ENCODE measurements around the gene FBN1. TPM values are rescaled to one million over a fixed set of nuclear protein-coding genes. Genes with fewer than 3 reads are reported as not detected.

Gene FBN1
- polyA plus RNA-seq, 1 experiment: 565 TPM

- ChIA-PET CTCF (no interaction called here), POLR2A (no interaction called here)
- no peak for DNase-seq (ENCODE audit: low read depth)
- H3K4me3 ChIP-seq (ENCODE audit: low read depth, low read length): no peak overlapping the region
- H3K36me3 ChIP-seq (ENCODE audit: control insufficient read depth, insufficient read depth, low read length): peaks cover 18% of the 10 kb centered on the region
- TF ChIP-seq CTCF (IDR thresholded peaks at IDR 0.05; ENCODE audit: insufficient read depth, low read depth, low read length): no peak
- no peaks in the 10 kb centered on the region for H3K27me3 ChIP-seq (ENCODE audit: control insufficient read depth, insufficient read depth, low read length)
Observed at GRCh38 chr15:48522123-48522522, 123.4 kb downstream of the FBN1 start.

GRCh38 chr15:48520376-48521155, 124.9 kb downstream of the FBN1 start:
- CTCF ChIA-PET: interaction anchor here (0.6 to 0.7 kb wide), 2 partner anchors 13 kb away, joined by 3 read pairs; no protein-coding TSS in a partner anchor
- DNase-seq (ENCODE audit: low read depth): no peak
- POLR2A ChIA-PET: no interaction called here
- no peak for TF ChIP-seq CTCF (IDR thresholded peaks at IDR 0.05; ENCODE audit: insufficient read depth, low read depth, low read length)
- peaks cover 15% of the 10 kb centered on the region for H3K36me3 ChIP-seq (ENCODE audit: control insufficient read depth, insufficient read depth, low read length)
- no peak overlapping the region for H3K4me3 ChIP-seq (ENCODE audit: low read depth, low read length)
- no peaks in the 10 kb centered on the region for H3K27me3 ChIP-seq (ENCODE audit: control insufficient read depth, insufficient read depth, low read length)

DNA sequence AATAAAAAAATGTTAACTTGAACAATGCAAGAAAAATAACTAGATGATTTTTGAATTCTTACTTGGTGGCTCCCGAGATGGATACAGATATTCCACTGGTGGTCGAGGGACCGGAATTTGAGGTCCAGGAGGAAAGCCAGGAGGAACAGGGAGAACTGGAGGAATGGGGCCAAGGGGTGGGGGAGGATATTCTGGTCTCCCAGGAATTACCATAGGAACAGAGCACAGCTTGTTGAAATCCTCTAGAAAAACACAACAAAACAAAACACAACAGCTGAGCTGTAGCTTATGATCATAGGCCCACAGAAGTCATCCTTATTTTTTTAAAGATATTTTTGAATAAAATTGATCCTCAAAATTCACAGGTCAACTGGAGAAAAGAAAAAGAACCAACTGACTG, 129.4 kb downstream of the FBN1 start:
- H3K27me3 ChIP-seq (ENCODE audit: control insufficient read depth, insufficient read depth, low read length): no peaks in the 10 kb centered on the region
- ChIA-PET CTCF (interaction anchor here (1.8 kb wide), 1 partner anchor 9 kb away, joined by 5 read pairs; no protein-coding TSS in a partner anchor), POLR2A (no interaction called here)
- no peak overlapping the region for H3K4me3 ChIP-seq (ENCODE audit: low read depth, low read length)
- no peak for TF ChIP-seq CTCF (IDR thresholded peaks at IDR 0.05; ENCODE audit: insufficient read depth, low read depth, low read length)
- H3K36me3 ChIP-seq (ENCODE audit: control insufficient read depth, insufficient read depth, low read length): peaks cover 19% of the 10 kb centered on the region
- DNase-seq (ENCODE audit: low read depth): no peak

DNA sequence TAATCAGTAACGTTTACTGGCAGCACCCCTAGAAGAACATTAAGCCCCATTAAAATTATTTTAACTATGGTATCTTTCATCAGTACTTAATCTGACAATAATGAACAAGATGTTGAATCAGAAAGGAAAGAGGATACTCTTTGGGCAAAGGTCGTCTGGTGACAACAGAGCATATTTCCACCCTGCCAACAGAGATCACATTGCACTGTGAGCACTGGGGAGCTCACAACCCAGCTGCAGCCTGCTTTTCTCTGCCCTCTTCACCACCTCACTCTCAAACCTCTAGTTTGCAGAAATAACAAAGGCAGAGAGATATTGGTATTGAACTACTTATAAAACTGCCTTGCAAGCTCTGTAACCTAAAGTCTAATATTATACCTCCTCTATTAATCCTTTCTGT, 130.0 kb downstream of the FBN1 start:
- no peak for TF ChIP-seq CTCF (IDR thresholded peaks at IDR 0.05; ENCODE audit: insufficient read depth, low read depth, low read length)
- ChIA-PET CTCF (interaction anchor here (1.4 to 1.8 kb wide), 3 partner anchors 8 to 27 kb away, joined by 3 to 5 read pairs (median 5); no protein-coding TSS in a partner anchor), POLR2A (no interaction called here)
- DNase-seq (ENCODE audit: low read depth): no peak
- peaks cover 23% of the 10 kb centered on the region for H3K36me3 ChIP-seq (ENCODE audit: control insufficient read depth, insufficient read depth, low read length)
- no peaks in the 10 kb centered on the region for H3K27me3 ChIP-seq (ENCODE audit: control insufficient read depth, insufficient read depth, low read length)
- no peak overlapping the region for H3K4me3 ChIP-seq (ENCODE audit: low read depth, low read length)

GRCh38 chr15:48514103-48514816, 131.2 kb downstream of the FBN1 start:
- H3K27me3 ChIP-seq (ENCODE audit: control insufficient read depth, insufficient read depth, low read length): no peaks in the 10 kb centered on the region
- TF ChIP-seq CTCF (IDR thresholded peaks at IDR 0.05; ENCODE audit: insufficient read depth, low read depth, low read length): no peak
- DNase-seq (ENCODE audit: low read depth): no peak
- ChIA-PET CTCF (interaction anchor here (1.4 to 1.6 kb wide), 2 partner anchors 15 to 28 kb away, joined by 3 to 5 read pairs; no protein-coding TSS in a partner anchor), POLR2A (no interaction called here)
- no peak overlapping the region for H3K4me3 ChIP-seq (ENCODE audit: low read depth, low read length)
- H3K36me3 ChIP-seq (ENCODE audit: control insufficient read depth, insufficient read depth, low read length): peaks cover 24% of the 10 kb centered on the region
